ENCODE results near the gene CLDN15.
A peak's percentile ranks its signal among the peaks of the same experiment; 100 is the strongest.
"Not testable (repeated sequence)": the region's sequence is repeated elsewhere in the genome, so short reads cannot be mapped to it uniquely, and the experiment has no call there.

The CLDN15 gene

DNA sequence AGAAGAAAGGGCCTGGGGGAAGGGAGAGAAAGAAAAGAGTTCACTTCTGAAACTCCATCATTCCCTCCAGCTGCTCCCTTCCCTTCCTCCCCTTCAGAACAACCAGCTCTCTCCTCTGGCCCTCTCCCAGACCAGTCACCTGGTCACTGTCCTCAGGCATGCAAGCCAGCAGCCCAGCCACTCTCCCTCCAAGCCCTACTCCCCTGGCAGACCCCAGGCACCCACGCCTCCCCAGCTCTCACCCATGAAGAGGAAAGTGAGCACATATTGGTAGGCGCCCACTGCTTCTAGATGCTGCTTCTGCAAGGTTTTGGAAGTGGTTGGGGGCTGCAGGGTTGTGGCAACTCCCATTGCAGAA, 37.1 kb downstream of the CLDN15 start:
- DNase-seq (ENCODE audit: low read depth, low spot score), result no peak

DNA sequence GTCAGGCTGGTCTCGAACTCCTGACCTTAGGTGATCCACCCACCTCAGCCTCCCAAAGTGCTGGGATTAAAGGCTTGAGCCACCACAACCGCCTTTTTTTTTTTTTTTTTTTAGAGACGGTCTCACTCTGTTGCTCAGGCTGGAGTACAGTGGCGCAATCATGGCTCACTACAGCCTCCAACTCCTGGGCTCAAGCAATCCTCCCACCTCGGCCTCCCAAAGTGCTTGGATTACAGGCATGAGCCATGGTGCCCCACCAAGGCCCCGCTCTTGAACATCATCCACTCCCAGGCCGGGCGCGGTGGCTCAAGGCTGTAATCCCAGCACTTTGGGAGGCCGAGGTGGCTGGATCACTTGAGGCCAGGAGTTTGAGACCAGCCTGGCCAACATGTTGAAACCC, 38.1 kb downstream of the CLDN15 start:
- not testable (repeated sequence) for DNase-seq (ENCODE audit: low read depth, low spot score)

DNA sequence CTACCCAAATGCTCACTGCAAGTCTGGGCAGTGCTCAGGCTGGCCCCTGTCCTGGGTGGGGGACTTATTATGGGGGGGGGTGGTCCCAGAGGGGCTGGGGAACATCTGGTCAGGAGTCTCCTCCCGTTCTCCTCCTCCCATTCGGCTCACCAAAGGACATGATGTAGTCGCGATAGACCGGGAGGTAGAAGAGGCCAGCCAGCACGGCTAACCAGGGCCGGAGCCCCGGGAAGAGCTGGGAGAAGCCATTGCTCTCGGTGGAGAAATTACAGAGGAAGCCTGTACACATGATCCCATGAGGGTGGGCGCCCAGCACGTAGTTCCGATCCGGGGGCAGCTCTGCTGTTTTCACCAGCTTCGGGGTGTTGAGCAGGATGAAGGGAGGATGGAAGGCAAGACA, 39.1 kb downstream of the CLDN15 start:
- DNase-seq (ENCODE audit: low read depth, low spot score), result no peak

DNA sequence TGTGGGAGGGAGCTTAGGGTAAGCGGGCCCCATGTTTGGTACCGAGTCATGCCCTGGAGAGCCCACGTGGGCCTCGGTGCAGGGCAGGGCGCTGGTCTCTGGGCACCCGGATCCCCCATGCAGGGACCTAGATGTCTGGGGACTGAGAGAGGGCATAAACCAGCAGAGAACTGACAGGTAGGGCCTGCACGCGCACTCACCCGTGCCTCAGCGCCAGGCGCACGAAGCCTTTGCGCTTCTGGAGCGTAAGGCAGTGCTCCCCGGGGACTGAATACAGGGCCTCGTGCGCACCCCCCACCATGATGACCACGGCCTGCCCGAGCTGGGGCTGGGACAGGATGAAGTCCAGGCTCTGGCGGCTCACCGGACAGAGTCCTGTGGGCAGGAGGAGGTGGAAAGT, 39.6 kb downstream of the CLDN15 start:
- DNase-seq (ENCODE audit: low read depth, low spot score), result no peak

DNA sequence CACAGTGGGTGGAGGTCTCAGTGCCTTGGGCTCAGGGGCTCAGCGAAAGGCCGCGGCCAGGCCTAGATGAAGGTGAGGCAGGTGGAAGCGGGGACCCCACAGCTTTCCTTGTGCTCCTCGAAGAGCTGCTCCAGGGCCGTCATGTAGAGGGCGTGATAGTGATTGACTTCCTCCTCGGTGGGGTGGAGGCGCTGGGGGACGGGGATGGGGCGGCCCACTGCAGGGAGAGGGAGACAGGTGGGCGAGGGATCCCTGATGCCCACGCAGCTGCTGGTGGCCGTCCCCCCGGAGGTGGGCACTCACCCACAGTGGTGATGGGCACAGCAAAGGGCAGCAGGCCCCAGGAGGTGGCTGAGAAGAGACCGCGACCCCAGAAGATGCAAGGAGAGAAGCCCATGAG, 41.7 kb downstream of the CLDN15 start:
- DNase-seq (ENCODE audit: low read depth, low spot score), result no peak

DNA sequence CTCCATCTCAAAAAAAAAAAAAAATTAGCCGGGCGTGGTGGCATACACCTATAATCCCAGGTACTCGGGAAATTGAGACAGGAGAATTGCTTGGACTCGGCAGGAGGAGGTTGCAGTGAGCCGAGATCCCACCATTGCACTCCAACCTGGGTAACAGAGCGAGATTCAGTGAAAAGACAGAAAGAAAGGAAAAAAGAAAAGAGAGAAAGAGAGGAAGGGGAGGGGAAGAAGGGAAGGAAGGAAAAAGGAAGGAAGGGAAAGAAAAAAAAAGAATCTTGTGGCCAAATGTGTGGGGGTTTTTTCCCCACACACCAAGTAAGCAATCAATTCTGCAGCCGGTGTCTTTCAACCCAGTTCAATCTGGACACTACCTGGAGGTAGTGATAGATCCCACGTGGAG, 48.5 kb downstream of the CLDN15 start:
- no peak for DNase-seq (ENCODE audit: low read depth, low spot score)

DNA sequence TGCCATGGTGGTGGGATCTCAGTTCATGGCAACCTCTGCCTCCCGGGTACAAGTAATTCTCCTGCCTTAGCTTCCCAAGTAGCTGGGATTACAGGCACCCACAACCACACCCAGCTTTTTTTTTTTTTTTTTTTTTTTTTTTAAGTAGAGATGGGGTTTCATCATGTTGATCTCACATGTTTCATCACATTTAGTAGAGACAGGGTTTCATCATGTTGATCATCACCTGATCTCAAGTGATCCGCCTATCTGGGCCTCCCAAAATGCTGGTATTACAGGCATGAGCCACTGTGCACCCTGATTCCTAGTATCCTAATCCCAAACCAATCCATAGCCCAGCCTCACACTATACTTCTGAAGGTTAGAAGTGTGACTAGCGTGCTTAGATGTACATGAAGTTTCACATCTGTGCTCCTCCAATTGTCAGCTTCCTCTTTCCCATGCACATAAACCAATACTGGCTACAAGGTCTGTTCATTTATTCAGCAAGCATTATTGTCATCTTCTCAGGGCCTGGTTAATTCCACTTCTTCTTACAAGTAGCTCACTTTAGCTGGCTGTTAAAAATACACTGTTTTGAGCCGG, 50.7 kb downstream of the CLDN15 start:
- DNase-seq (ENCODE audit: low read depth, low spot score), result no peak

DNA sequence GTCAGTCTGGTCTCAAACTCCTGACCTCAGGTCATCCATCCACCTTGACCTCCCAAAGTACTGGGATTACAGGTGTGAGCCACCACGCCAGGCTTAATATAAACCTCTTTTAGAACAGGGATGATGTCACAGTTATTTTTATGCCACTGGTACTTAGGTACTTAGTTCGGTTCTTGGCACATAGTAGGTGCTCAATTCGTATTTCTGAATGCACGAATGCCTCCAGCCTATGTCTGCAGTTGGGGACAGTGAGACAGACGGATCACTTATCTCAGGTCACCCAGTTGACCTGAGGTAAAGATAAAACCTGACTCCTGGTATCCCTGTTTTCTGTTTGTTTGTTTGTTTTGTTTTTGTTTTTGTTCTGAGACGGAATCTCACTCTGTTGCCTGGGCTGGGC, 51.4 kb downstream of the CLDN15 start:
- no peak for DNase-seq (ENCODE audit: low read depth, low spot score)

DNA sequence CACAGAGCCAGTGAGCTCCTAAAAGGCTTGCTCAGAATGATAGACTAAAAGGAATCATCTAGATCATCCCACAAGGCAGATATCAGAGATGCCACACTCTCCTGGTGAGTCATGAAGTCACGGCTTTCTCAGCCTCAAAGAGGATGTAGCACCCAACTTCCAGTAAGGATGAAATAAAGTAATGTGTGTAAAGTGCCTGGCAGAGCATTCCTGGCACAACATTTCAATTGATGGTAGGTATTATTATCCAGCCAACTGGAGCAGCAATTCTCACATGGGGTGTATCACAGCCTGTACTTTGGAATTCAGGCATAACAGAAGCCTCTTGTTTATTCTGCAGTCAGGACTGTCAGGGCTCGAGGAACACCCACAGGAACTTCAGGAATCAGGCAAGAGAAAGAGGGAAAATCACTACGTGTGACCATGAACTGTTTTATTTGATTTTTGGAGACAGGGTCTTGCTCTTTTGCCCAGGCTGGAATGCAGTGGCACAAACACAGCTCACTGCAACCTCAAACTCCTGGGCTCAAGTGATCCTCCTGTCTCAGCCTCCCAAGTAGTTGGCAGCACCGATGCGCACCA, 52.3 kb downstream of the CLDN15 start:
- DNase-seq (ENCODE audit: low read depth, low spot score), result peak; percentile 50
